Fibroblast of mammary gland (primary cell): ENCODE data around the gene SHKBP1.

Source experiments
- DNase-seq: peaks from one replicate; pipeline ENCODE4 v3.0.0-alpha.2; 2010; ENCODE audit warnings: low read depth
- H3K4me3 ChIP-seq: 2 replicates; pipeline ENCODE4 v1.5.1; 2011; ENCODE audit warnings: low read depth, mild to moderate bottlenecking, low read length, moderate library complexity; ENCODE audit not compliant: control insufficient read depth
- CTCF ChIP-seq: conservative IDR thresholded peaks from 2 replicates; pipeline ENCODE4 v1.5.1; 2011; ENCODE audit warnings: low read depth, low read length, inconsistent platforms; ENCODE audit not compliant: control insufficient read depth, insufficient read depth

Gene SHKBP1, protein sequence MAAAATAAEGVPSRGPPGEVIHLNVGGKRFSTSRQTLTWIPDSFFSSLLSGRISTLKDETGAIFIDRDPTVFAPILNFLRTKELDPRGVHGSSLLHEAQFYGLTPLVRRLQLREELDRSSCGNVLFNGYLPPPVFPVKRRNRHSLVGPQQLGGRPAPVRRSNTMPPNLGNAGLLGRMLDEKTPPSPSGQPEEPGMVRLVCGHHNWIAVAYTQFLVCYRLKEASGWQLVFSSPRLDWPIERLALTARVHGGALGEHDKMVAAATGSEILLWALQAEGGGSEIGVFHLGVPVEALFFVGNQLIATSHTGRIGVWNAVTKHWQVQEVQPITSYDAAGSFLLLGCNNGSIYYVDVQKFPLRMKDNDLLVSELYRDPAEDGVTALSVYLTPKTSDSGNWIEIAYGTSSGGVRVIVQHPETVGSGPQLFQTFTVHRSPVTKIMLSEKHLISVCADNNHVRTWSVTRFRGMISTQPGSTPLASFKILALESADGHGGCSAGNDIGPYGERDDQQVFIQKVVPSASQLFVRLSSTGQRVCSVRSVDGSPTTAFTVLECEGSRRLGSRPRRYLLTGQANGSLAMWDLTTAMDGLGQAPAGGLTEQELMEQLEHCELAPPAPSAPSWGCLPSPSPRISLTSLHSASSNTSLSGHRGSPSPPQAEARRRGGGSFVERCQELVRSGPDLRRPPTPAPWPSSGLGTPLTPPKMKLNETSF

DNA sequence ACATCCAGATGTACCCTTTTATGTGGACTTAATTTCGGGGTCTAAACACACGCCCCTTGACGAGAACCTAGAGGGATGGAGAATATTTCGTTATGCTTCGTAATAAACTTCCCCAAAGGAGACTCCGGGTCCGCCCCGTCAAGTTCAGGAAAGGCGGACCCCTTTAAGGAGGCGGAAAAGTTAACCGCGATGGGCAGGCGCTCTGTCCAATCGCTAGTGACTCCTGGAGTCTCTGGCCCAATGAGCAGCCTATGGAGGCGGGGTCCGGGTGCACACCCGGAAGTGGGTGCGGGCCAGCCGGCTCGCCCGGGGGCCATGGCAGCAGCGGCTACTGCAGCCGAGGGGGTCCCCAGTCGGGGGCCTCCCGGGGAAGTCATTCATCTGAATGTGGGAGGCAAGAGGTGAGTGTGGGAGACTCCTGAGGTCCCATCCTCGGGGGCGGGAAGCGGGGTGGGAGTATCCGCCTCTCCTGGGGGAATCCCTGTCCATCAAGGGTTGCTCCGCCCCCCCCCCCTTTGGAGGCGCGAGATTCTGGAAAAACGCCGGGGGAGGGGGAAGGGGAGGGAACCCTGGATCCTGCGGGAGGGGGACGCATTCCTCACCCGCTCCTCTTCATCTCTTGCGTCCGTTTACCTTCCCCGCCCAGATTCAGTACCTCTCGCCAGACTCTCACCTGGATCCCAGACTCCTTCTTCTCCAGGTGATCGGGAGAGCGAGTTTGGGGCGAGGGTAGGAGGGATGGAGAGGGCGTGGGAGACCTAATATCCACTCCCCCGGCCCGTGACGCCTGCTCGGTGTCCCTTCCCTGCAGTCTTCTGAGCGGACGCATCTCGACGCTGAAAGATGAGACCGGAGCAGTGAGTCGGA, at the start of gene SHKBP1:
Gene SHKBP1 (plus strand): TSS at position 289 of the 867 bp plus-strand sequence. CDS start 27 bp downstream, at position 316.
- TF ChIP-seq CTCF, result no peak
- H3K4me3 ChIP-seq, result peak within 1 kb of the TSS; percentile 89
- DNase-seq, result peak; percentile 94

DNA sequence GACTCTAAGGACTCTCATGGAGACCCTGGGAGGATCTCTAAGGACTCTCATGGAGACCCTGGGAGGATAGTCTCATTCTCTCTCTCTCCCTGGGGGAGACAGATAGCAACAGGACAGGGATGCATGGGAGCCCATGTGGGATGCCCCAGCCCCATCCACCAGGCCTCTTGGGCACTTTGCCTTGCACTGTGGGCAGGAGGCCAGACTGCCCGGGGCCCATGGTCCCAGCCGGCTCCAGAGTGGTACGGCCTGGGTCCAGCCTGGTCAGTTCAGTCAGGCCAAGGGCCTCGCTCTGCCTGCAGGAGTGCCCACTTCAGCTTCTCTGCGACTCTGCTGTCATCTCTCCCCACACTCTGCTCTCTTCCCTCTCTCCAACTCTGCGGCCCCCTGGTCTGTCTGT, 48.6 kb upstream of the SHKBP1 start:
- no peak overlapping the region for H3K4me3 ChIP-seq
- TF ChIP-seq CTCF, result no peak
- DNase-seq, result no peak

- no peak for DNase-seq
- no peak overlapping the region for H3K4me3 ChIP-seq
- TF ChIP-seq CTCF, result no peak
These were observed 48.1 kb upstream of the SHKBP1 start for GRCh38 chr19:40528533-40529092.

- H3K4me3 ChIP-seq, result peak overlapping the region; percentile 35
- TF ChIP-seq CTCF, result peak; percentile 71
- peak; percentile 65 for DNase-seq
These were observed 47.3 kb upstream of the SHKBP1 start for GRCh38 chr19:40529093-40529954.

- no peak overlapping the region for H3K4me3 ChIP-seq
- no peak for DNase-seq
- TF ChIP-seq CTCF, result no peak
These were observed 46.4 kb upstream of the SHKBP1 start for GRCh38 chr19:40530091-40530901.
